Bronchial epithelial cell (primary cell): ENCODE measurements around the gene HOXB8. TPM values are rescaled to one million over a fixed set of nuclear protein-coding genes. Genes with fewer than 3 reads are reported as not detected.
A peak's percentile ranks its signal among the peaks of the same experiment; 100 is the strongest.

ENCODE experiments used
- DNase-seq: peaks from one replicate; pipeline ENCODE4 v3.0.0-alpha.2; 2010; ENCODE audit warnings: low read depth
- FAIRE-seq: peaks from 2 replicates; lab custom pipeline; 2011; peaks lifted over from hg19 to GRCh38; lab: Jason Lieb, UNC
- H3K27me3 ChIP-seq: 2 replicates; pipeline ENCODE4 v1.5.1; 2011; ENCODE audit warnings: low read length; ENCODE audit not compliant: control insufficient read depth, insufficient read depth
- H3K36me3 ChIP-seq: 2 replicates; pipeline ENCODE4 v1.5.1; 2011; ENCODE audit warnings: low read length; ENCODE audit not compliant: control insufficient read depth, insufficient read depth
- H3K4me3 ChIP-seq: 2 replicates; pipeline ENCODE4 v1.5.1; 2011; ENCODE audit warnings: mild to moderate bottlenecking, low read depth, low read length, control low read depth
- total RNA-seq: library from RNA; depleted of rRNA; stranded (reverse); fragments of >200 nt; gene quantifications from 2 replicates; pipeline ENCODE4 v1.2.1, GENCODE V29; 2014
- TF ChIP-seq, protein P1 (sequence below): IDR thresholded peaks from 2 replicates; pipeline ENCODE4 v1.5.1; 2011; ENCODE audit warnings: mild to moderate bottlenecking, moderate library complexity, low read length, control low read depth, inconsistent platforms; ENCODE audit not compliant: insufficient read depth, severe bottlenecking

Gene HOXB8
- total RNA-seq, 1 donor from 2014 or later: not detected

DNA sequence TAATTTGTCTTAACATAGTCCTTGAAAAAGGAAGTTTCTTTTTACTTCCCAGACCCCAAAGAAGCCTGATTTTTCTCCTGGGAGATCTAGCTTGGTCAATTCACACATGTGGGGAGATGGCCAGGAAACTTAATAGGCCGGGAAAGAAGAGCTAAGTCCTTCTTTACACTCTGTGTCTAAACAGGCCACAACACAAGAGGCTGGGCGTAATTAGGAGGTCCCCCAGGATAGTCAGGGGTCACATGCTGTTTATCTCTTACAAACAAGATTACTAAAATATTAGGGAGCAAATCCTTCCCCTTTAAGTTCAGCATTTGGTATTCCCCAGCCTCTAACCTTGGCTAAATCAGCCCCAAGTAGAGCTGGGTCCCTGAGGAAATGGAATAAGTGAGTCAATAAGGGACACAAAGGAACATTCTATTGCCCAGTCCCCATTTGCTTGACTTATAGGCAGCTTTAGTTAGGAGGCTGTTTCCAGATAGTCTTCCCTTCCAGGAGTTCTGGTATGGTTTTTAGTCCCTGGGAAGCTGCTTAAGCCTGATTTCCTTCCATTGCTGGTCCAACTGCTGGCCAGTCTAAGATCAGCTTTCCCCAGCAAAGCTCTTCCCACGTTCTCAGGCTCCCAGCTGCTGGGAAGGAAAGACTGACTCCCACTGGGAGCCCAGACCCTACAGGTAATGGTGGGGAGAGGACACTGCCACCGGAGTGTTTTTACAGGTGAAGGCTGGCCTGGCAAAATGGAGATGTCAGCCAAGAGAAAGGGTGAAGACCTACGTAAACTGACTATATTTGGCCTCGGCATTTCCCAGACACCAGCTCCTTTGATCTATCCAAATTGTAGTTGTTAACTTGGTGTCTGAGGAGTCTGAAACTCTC is 25.1 kb upstream of the HOXB8 start:
- FAIRE-seq: no peak
- DNase-seq: no peak
- Histone ChIP-seq H3K27me3 (peaks cover 84% of the 10 kb centered on the region), H3K36me3 (no peaks in the 10 kb centered on the region), H3K4me3 (no peak overlapping the region)
- TF ChIP-seq, protein P1, sequence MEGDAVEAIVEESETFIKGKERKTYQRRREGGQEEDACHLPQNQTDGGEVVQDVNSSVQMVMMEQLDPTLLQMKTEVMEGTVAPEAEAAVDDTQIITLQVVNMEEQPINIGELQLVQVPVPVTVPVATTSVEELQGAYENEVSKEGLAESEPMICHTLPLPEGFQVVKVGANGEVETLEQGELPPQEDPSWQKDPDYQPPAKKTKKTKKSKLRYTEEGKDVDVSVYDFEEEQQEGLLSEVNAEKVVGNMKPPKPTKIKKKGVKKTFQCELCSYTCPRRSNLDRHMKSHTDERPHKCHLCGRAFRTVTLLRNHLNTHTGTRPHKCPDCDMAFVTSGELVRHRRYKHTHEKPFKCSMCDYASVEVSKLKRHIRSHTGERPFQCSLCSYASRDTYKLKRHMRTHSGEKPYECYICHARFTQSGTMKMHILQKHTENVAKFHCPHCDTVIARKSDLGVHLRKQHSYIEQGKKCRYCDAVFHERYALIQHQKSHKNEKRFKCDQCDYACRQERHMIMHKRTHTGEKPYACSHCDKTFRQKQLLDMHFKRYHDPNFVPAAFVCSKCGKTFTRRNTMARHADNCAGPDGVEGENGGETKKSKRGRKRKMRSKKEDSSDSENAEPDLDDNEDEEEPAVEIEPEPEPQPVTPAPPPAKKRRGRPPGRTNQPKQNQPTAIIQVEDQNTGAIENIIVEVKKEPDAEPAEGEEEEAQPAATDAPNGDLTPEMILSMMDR: no peak

DNA sequence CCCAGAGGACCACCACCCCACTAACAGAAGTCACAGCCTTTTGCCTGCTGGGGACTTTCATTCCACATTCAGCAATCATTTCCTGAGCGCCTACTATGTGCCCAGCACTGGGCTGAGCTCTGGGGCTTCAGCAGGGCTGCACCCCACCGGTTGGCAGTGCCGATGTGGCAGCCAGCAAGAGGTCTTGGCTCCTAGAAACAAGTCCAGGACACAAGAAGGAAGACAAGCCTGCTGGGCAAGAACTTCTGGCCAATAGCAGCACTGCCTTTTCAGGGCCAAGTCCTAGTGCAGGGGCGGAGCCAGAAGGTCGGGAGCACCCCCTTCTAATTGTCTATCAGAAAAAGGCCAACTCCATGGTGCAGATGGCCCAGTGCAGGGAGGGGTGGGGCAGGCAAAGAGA is 24.0 kb upstream of the HOXB8 start:
- H3K4me3 ChIP-seq: no peak overlapping the region
- DNase-seq (no peak), FAIRE-seq (peak; percentile 7)
- no peaks in the 10 kb centered on the region for H3K36me3 ChIP-seq
- H3K27me3 ChIP-seq: peaks cover 82% of the 10 kb centered on the region
- TF ChIP-seq, protein P1: no peak

DNA sequence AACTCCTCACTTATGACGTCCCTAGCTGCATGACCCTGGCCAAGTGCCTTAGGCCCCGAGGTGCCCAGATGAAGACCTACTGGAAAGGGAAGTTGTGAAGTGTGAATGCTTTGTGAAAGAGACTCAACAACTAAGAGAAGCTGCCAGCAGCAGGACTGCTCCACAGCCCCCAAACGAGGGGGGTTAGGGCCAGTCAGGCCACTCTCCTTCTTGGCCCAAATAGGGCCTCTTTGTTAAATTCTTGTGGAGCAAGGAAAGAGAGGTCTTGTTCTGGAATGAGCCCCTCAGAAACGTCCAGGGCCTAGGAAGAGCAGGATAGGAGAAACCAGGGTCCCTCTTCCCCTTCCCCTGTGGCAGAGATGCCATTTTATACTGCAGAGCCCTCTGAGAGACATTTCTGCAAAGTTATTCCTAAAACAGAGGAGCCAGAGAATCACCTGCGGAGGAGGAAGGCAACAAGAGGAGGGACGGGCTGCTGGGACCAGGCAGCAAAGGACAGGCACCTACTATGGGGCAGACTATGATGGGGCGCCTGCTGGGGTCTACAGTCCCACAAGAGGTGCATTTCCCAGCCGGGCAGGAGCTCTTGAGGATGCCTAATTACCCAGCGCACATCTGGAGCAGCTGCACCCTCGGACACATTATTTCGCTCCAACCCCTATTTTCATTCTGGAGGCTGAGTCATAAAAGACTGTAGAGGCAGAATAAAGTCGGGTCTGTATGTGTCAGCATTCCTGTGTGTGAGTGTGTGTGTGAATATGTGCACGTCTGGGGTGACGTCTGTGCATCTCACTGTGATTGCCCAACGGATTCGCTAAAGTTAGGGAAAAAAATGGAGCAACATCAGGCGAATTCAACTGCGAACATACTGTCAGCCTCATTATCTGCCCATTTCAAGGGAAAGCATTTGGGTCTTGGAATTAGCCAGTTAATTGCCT is 22.5 kb upstream of the HOXB8 start:
- H3K36me3 ChIP-seq: no peaks in the 10 kb centered on the region
- TF ChIP-seq, protein P1: no peak
- FAIRE-seq (no peak), DNase-seq (peak; percentile 63)
- no peak overlapping the region for H3K4me3 ChIP-seq
- H3K27me3 ChIP-seq: peaks cover 82% of the 10 kb centered on the region

DNA sequence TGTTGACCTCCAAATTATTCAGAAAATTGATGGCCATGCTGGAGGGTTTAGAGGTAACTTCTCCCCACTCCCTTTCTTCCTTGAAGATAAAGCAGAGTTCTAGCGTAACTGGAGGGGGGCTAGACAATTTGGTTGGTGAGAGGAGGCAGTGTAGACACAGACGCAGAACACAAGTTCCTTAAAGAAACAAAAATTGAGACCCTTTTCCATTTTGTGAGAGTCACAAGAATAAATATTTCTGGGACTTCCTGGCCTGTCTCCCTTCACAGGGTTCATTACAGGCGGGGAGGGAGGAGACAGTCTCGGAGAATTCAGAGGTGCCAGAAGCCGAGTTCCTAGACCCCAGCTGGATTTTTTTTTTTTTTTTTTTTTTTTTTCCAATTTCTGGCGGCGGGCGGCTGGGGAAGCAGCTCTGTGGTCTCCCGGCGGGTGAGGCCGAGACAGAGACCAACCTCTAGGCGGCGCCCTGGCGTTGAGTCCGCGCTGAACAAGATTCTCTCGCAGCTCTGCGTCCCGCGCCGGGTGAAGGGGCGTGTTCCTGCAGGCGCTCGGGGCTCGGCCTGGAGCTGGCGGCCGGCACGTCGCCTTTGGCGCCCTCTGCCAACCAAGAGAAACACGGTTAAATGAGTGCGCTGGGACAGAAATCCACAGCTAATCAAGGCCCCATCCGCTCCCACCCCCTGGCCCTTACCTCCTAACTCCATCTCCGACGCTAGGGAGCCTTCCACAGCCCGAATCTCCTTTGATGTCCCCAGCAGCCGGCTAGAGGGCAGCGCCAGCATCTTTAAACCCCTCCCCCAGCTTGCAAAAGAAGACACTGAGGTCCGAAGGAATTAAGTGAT is 21.3 kb upstream of the HOXB8 start:
- TF ChIP-seq, protein P1: peak; percentile 51
- no peaks in the 10 kb centered on the region for H3K36me3 ChIP-seq
- FAIRE-seq (no peak), DNase-seq (peak; percentile 10)
- H3K27me3 ChIP-seq: peaks cover 85% of the 10 kb centered on the region
- no peak overlapping the region for H3K4me3 ChIP-seq

DNA sequence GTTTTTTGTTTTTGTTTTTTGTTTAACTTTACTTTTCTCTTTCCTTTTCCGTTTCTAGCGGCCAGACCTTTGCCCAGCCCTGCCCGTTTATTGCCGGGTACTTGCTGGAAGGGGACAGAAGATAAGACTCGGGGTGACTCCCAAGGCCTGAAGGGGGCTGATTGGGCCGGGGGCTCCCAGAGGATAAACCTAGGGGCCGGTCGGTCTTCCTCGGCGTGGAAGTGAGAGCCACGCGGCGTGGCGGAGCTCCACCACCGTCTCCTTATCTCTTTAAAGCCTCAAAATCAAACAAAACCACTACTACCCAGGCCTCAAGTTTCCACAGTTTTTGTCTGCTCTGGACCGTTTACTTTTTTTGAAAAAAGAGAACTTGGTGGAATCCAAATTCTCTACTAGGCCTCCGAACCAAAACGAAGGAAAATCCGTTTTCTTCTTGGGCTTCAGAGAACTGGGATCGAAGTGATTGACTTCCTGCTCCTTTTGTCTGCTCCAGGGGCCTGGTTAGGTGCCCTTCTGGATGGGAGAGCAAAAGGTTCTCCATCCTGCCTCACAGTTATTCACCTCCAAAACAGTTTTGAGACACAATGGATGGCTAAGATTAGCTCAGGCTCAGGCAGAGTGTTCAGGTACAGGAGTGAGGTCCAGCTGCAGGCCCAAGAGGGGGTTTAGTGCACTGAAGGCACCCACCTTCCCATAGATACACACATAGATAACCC is 19.6 kb upstream of the HOXB8 start:
- Histone ChIP-seq H3K36me3 (no peaks in the 10 kb centered on the region), H3K4me3 (no peak overlapping the region), H3K27me3 (peaks cover 88% of the 10 kb centered on the region)
- FAIRE-seq: no peak
- TF ChIP-seq, protein P1: no peak
- DNase-seq: no peak
